IMR-90 (cell line): ENCODE results near the gene ACO1. TPM values are rescaled to one million over a fixed set of nuclear protein-coding genes. Genes with fewer than 3 reads are reported as not detected.

Experiments used
- ATAC-seq: fragments of 200-7000 bp; cut with Tn5 transposase; 2 replicates; pipeline ENCODE4 v1.9.1; 2020; ENCODE audit warnings: low read depth, mild to moderate bottlenecking, moderate library complexity
- BruUV-seq: library from RNA; stranded (reverse); fragments of 400-500 nt; replicated peaks from 2 replicates; lab custom pipeline; 2021; lab: Mats Ljungman, UMichigan
- CTCF ChIA-PET: fragments of 300-600 bp; formaldehyde crosslinking; extraction: SDS; loops from one replicate; lab custom pipeline; 2021; ENCODE audit warnings: antibody characterized with exemption; lab: Yijun Ruan, JAX
- POLR2A ChIA-PET: fragments of 300-600 bp; sonication (Branson Sonifier 250); formaldehyde crosslinking; loops from one replicate; lab custom pipeline; 2022; ENCODE audit warnings: antibody characterized with exemption; ENCODE audit not compliant: unreplicated experiment; lab: Charles Lee
- DNase-seq: peaks from one replicate; pipeline ENCODE4 v3.0.0; 2013
- H2AFZ ChIP-seq: replicated peaks from 2 replicates; pipeline ENCODE3; 2013; ENCODE audit warnings: low read length, mild to moderate bottlenecking; ENCODE audit not compliant: poor library complexity
- H2AK5ac ChIP-seq: 2 replicates; pipeline ENCODE4 v1.6.1; 2013; ENCODE audit warnings: low read depth, low read length, inconsistent platforms
- H2AK9ac ChIP-seq: replicated peaks from 2 replicates; pipeline ENCODE3; 2013; ENCODE audit warnings: mild to moderate bottlenecking, low read depth, low read length, moderate library complexity; ENCODE audit not compliant: poor library complexity
- H2BK120ac ChIP-seq: 2 replicates; pipeline ENCODE4 v1.6.1; 2013; ENCODE audit warnings: low read depth, low read length, inconsistent platforms
- H2BK15ac ChIP-seq: 3 replicates; pipeline ENCODE4 v1.6.1; 2013; ENCODE audit warnings: low read depth, low read length, inconsistent platforms
- H2BK20ac ChIP-seq: 2 replicates; pipeline ENCODE4 v1.6.1; 2013; ENCODE audit warnings: low read depth, mild to moderate bottlenecking, inconsistent platforms, low read length, moderate library complexity
- H2BK5ac ChIP-seq: 2 replicates; pipeline ENCODE4 v1.6.1; 2013; ENCODE audit warnings: mild to moderate bottlenecking, low read depth, low read length, inconsistent platforms; ENCODE audit not compliant: poor library complexity, severe bottlenecking
- H3K14ac ChIP-seq: replicated peaks from 2 replicates; pipeline ENCODE4 v1.6.1; 2013; ENCODE audit warnings: low read depth, low read length, inconsistent platforms
- H3K18ac ChIP-seq: 2 replicates; pipeline ENCODE4 v1.6.1; 2013; ENCODE audit warnings: low read depth, low read length, control low read depth
- H3K23ac ChIP-seq: 2 replicates; pipeline ENCODE4 v1.6.1; 2013; ENCODE audit warnings: low read depth, low read length, inconsistent platforms
- H3K27ac ChIP-seq: 2 replicates; pipeline ENCODE4 v1.5.1; 2013; ENCODE audit warnings: mild to moderate bottlenecking, control low read depth, low read length; ENCODE audit not compliant: insufficient read depth
- H3K27me3 ChIP-seq: 2 replicates; pipeline ENCODE4 v1.6.1; 2013; ENCODE audit warnings: low read length; ENCODE audit not compliant: control insufficient read depth, insufficient read depth
- H3K36me3 ChIP-seq: 2 replicates; pipeline ENCODE4 v1.6.1; 2013; ENCODE audit warnings: low read length, mixed read lengths; ENCODE audit not compliant: control insufficient read depth, insufficient read depth
- H3K4ac ChIP-seq: 2 replicates; pipeline ENCODE4 v1.6.1; 2013; ENCODE audit warnings: low read depth, low read length, inconsistent platforms
- H3K4me1 ChIP-seq: 2 replicates; pipeline ENCODE4 v1.6.1; 2013; ENCODE audit warnings: low read length, mixed read lengths; ENCODE audit not compliant: control insufficient read depth, insufficient read depth
- H3K4me2 ChIP-seq: 2 replicates; pipeline ENCODE4 v1.6.1; 2013; ENCODE audit warnings: low read depth, mild to moderate bottlenecking, control low read depth, low read length, moderate library complexity
- H3K4me3 ChIP-seq: 2 replicates; pipeline ENCODE4 v1.5.1; 2013; ENCODE audit warnings: low read depth, mild to moderate bottlenecking, control low read depth, low read length, moderate library complexity; ENCODE audit not compliant: insufficient read depth
- H3K56ac ChIP-seq: 2 replicates; pipeline ENCODE4 v1.6.1; 2013; ENCODE audit warnings: low read length, inconsistent platforms; ENCODE audit not compliant: insufficient read depth; ENCODE audit errors: extremely low read depth
- H3K79me1 ChIP-seq, 2 experiments: 2 replicates each; pipeline ENCODE4 v1.6.1; 2013; ENCODE audit warnings: low read length in 2 of 2, inconsistent platforms in 1 of 2, low read depth in 1 of 2
- H3K9ac ChIP-seq: 2 replicates; pipeline ENCODE4 v1.6.1; 2013; ENCODE audit warnings: low read depth, low read length, control low read depth
- H3K9me1 ChIP-seq: 2 replicates; pipeline ENCODE4 v1.6.1; 2013; ENCODE audit warnings: low read length, inconsistent platforms; ENCODE audit not compliant: insufficient read depth
- H3K9me3 ChIP-seq: 2 replicates; pipeline ENCODE4 v1.6.1; 2013; ENCODE audit warnings: low read length; ENCODE audit not compliant: control insufficient read depth, insufficient read depth
- H4K20me1 ChIP-seq: 2 replicates; pipeline ENCODE4 v1.6.1; 2013; ENCODE audit warnings: low read length, inconsistent platforms; ENCODE audit not compliant: insufficient read depth
- H4K5ac ChIP-seq: 2 replicates; pipeline ENCODE4 v1.6.1; 2013; ENCODE audit warnings: mild to moderate bottlenecking, low read depth, low read length, control low read depth
- H4K8ac ChIP-seq, 2 experiments: 2 replicates each; pipeline ENCODE4 v1.6.1; 2013; ENCODE audit warnings: low read depth in 2 of 2, low read length in 2 of 2, control low read depth in 1 of 2, inconsistent platforms in 1 of 2
- H4K91ac ChIP-seq: 2 replicates; pipeline ENCODE4 v1.6.1; 2013; ENCODE audit warnings: low read depth, low read length, inconsistent platforms; ENCODE audit not compliant: insufficient read depth
- CEBPB ChIP-seq: IDR thresholded peaks from 2 replicates; pipeline ENCODE4 v1.6.1; 2012; ENCODE audit warnings: low read depth, low read length, improper control_type of control experiment
- FOS ChIP-seq: fragments of 150-350 bp; IDR thresholded peaks from 2 replicates; pipeline ENCODE4 v1.6.1; 2016; ENCODE audit warnings: low read depth, low read length
- MAFK ChIP-seq: IDR thresholded peaks from 2 replicates; pipeline ENCODE4 v1.6.1; 2012; ENCODE audit warnings: low read depth, low read length, improper control_type of control experiment
- MAZ ChIP-seq: IDR thresholded peaks from 2 replicates; pipeline ENCODE4 v1.6.1; 2012; ENCODE audit warnings: low read depth, mild to moderate bottlenecking, low read length, improper control_type of control experiment, moderate library complexity, borderline replicate concordance
- MXI1 ChIP-seq: IDR thresholded peaks from 2 replicates; pipeline ENCODE4 v1.6.1; 2012; ENCODE audit warnings: low read depth, mild to moderate bottlenecking, low read length, moderate library complexity, borderline replicate concordance
- RAD21 ChIP-seq: IDR thresholded peaks from 2 replicates; pipeline ENCODE4 v1.6.1; 2012; ENCODE audit warnings: low read length, improper control_type of control experiment
- RCOR1 ChIP-seq: IDR thresholded peaks from 2 replicates; pipeline ENCODE4 v1.6.1; 2012; ENCODE audit warnings: mild to moderate bottlenecking, low read length, improper control_type of control experiment; ENCODE audit not compliant: insufficient replicate concordance
- SMC3 ChIP-seq: fragments of 150-350 bp; IDR thresholded peaks from 2 replicates; pipeline ENCODE4 v1.6.1; 2016; ENCODE audit warnings: low read depth, mild to moderate bottlenecking, antibody characterized with exemption, low read length, moderate library complexity
- WGBS, 2 experiments: methylation state at CpG; one replicate each; pipeline versions ENCODE4 v1.1.5 to v1.1.7; 2013; ENCODE audit warnings: missing lambda C conversion rate in 2 of 2; ENCODE audit not compliant: insufficient read length in 1 of 2; ENCODE audit errors: extremely low coverage in 2 of 2; 5-methylcytosine and 5-hydroxymethylcytosine counted together
- dilution Hi-C: fragments of 300-500 bp; cut with HindIII; formaldehyde crosslinking; loops from one replicate; pipeline ENCODE4 v1.14.3; 2018; ENCODE audit warnings: low sequenced_read_pairs; ENCODE audit not compliant: unreplicated experiment
- in situ Hi-C: fragments of 300-500 bp; cut with MboI; formaldehyde crosslinking; loops from 3 replicates; pipeline ENCODE4 v1.14.3; 2019; ENCODE audit warnings: low sequenced_read_pairs, inconsistent platforms, mixed read lengths
- intact Hi-C: fragments of 100-400 bp; cut with micrococcal nuclease; formaldehyde crosslinking; loops from 2 replicates; pipeline ENCODE4 v1.10.0; 2022
- polyA plus RNA-seq, 3 experiments: library from polyadenylated mRNA; depleted of rRNA; stranded (reverse); fragments of >200 nt; gene quantifications; 2 replicates each; pipeline ENCODE4 v1.2.3, GENCODE V29; 2012; ENCODE audit warnings: low replicate concordance in 1 of 3
- total RNA-seq: library from RNA; depleted of rRNA; stranded (reverse); fragments of >200 nt; gene quantifications from 2 replicates; pipeline ENCODE4 v1.2.3, GENCODE V29; 2012
- TF ChIP-seq, protein P1 (sequence below): conservative IDR thresholded peaks from 2 replicates; pipeline ENCODE4 v1.5.1; 2012; ENCODE audit warnings: mild to moderate bottlenecking, low read depth, low read length, improper control_type of control experiment
- TF ChIP-seq, protein P2 (sequence below): fragments of 150-350 bp; IDR thresholded peaks from 2 replicates; pipeline ENCODE4 v1.6.1; 2016; ENCODE audit warnings: low read depth, mild to moderate bottlenecking, low read length, moderate library complexity, borderline replicate concordance

The ACO1 gene
- total and polyA plus RNA-seq, 2 of the 4 experiments (the other 2 are of a cell fraction): 85.9 to 158 TPM

- Histone ChIP-seq H4K20me1 (no peaks in the 10 kb centered on the region), H3K4me3 (no peak overlapping the region), H3K18ac (no peak overlapping the region), H3K9me3 (no peaks in the 10 kb centered on the region), H4K91ac (no peak overlapping the region), H3K9ac (no peak overlapping the region), H3K4me2 (no peak overlapping the region), H3K79me1 (peaks cover 14 to 23% of the 10 kb centered on the region in 2 experiments), H3K56ac (no peak overlapping the region), H2AK5ac (no peak overlapping the region), H3K9me1 (peaks cover 7% of the 10 kb centered on the region; the same call in 1 of the 2 replicates), H3K23ac (no peak overlapping the region), H3K14ac (no peak overlapping the region), H2BK5ac (no peak overlapping the region), H2AK9ac (no peak overlapping the region), H4K5ac (no peak overlapping the region), H2BK20ac (no peak overlapping the region), H2AFZ (no peak overlapping the region), H2BK120ac (no peak overlapping the region), H2BK15ac (no peak overlapping the region), H3K4ac (no peak overlapping the region), H3K27me3 (no peaks in the 10 kb centered on the region), H3K4me1 (no peaks in the 10 kb centered on the region; the same call in 1 of the 2 replicates), H3K36me3 (peaks cover 73% of the 10 kb centered on the region), H4K8ac (no peak overlapping the region), H3K27ac (no peak overlapping the region)
- intact Hi-C loops (loop anchor here (2.0 kb wide), 1 partner anchor 15 kb away; no protein-coding TSS in a partner anchor), dilution Hi-C loops (no loop called here), in situ Hi-C loops (no loop called here)
- TF ChIP-seq, protein P1, sequence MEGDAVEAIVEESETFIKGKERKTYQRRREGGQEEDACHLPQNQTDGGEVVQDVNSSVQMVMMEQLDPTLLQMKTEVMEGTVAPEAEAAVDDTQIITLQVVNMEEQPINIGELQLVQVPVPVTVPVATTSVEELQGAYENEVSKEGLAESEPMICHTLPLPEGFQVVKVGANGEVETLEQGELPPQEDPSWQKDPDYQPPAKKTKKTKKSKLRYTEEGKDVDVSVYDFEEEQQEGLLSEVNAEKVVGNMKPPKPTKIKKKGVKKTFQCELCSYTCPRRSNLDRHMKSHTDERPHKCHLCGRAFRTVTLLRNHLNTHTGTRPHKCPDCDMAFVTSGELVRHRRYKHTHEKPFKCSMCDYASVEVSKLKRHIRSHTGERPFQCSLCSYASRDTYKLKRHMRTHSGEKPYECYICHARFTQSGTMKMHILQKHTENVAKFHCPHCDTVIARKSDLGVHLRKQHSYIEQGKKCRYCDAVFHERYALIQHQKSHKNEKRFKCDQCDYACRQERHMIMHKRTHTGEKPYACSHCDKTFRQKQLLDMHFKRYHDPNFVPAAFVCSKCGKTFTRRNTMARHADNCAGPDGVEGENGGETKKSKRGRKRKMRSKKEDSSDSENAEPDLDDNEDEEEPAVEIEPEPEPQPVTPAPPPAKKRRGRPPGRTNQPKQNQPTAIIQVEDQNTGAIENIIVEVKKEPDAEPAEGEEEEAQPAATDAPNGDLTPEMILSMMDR: no peak
- TF ChIP-seq MXI1 (no peak), RAD21 (no peak), MAZ (no peak), FOS (no peak), SMC3 (no peak), RCOR1 (no peak), CEBPB (no peak), MAFK (no peak)
- TF ChIP-seq, protein P2, sequence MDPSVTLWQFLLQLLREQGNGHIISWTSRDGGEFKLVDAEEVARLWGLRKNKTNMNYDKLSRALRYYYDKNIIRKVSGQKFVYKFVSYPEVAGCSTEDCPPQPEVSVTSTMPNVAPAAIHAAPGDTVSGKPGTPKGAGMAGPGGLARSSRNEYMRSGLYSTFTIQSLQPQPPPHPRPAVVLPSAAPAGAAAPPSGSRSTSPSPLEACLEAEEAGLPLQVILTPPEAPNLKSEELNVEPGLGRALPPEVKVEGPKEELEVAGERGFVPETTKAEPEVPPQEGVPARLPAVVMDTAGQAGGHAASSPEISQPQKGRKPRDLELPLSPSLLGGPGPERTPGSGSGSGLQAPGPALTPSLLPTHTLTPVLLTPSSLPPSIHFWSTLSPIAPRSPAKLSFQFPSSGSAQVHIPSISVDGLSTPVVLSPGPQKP: no peak
- CTCF ChIA-PET: no interaction called here
- POLR2A ChIA-PET: interaction anchor here (0.6 kb wide), 1 partner anchor 9 kb away, joined by 4 read pairs; no protein-coding TSS in a partner anchor
- no TSS peak for BruUV-seq
- DNase-seq (no peak), ATAC-seq (no peak)
- no CpG with 5 or more reads among the region's 3 CpGs for WGBS, 2 experiments
These were observed 27.3 kb downstream of the ACO1 start for GRCh38 chr9:32411753-32412152.
